OCI-LY7 (cell line): Measurements from ENCODE around the gene HSPB9. TPM values are rescaled to one million over a fixed set of nuclear protein-coding genes. Genes with fewer than 3 reads are reported as not detected.
A peak's percentile ranks its signal among the peaks of the same experiment; 100 is the strongest.

Experiments used
- BruUV-seq: library from RNA; stranded (reverse); fragments of 400-500 nt; replicated peaks from 2 replicates; lab custom pipeline; 2021; lab: Mats Ljungman, UMichigan
- CTCF ChIA-PET: fragments of 300-600 bp; sonication (Branson Sonifier 250); formaldehyde crosslinking; loops from one replicate; lab custom pipeline; 2022; ENCODE audit warnings: antibody characterized with exemption; ENCODE audit not compliant: unreplicated experiment; lab: Charles Lee
- POLR2A ChIA-PET: fragments of 300-600 bp; sonication (Branson Sonifier 250); formaldehyde crosslinking; loops from one replicate; lab custom pipeline; 2022; ENCODE audit warnings: antibody characterized with exemption; lab: Charles Lee
- DNase-seq: peaks from one replicate; pipeline ENCODE4 v3.0.0-alpha.2; 2015; ENCODE audit warnings: low spot score
- H2AFZ ChIP-seq: fragments of 200-600 bp; sonication (generic), shearing (Covaris generic); 2 replicates; pipeline ENCODE4 v1.6.1; 2014; ENCODE audit warnings: mild to moderate bottlenecking, antibody characterized with exemption, low read length, moderate library complexity
- H3K27ac ChIP-seq: fragments of 200-600 bp; sonication (generic); 2 replicates; pipeline ENCODE4 v1.5.1; 2014; ENCODE audit warnings: mixed run types, low read depth, mild to moderate bottlenecking, moderate library complexity, low read length, inconsistent platforms; ENCODE audit not compliant: poor library complexity, severe bottlenecking
- H3K36me3 ChIP-seq: fragments of 200-600 bp; sonication (generic); 2 replicates; pipeline ENCODE4 v1.6.1; 2014; ENCODE audit warnings: mild to moderate bottlenecking, antibody characterized with exemption, low read length, moderate library complexity, mixed read lengths; ENCODE audit not compliant: insufficient read depth
- H3K4me1 ChIP-seq: fragments of 200-600 bp; sonication (generic); 2 replicates; pipeline ENCODE4 v1.5.1; 2014; ENCODE audit warnings: mild to moderate bottlenecking, low read length; ENCODE audit not compliant: insufficient read depth, poor library complexity, severe bottlenecking
- H3K4me2 ChIP-seq: fragments of 200-600 bp; sonication (generic); 2 replicates; pipeline ENCODE4 v1.6.1; 2014; ENCODE audit warnings: mild to moderate bottlenecking, low read length
- H3K4me3 ChIP-seq: fragments of 200-600 bp; sonication (generic); 2 replicates; pipeline ENCODE4 v1.5.1; 2014; ENCODE audit warnings: mild to moderate bottlenecking, low read depth, low read length; ENCODE audit not compliant: poor library complexity, severe bottlenecking
- H3K79me2 ChIP-seq: fragments of 200-600 bp; sonication (generic); 2 replicates; pipeline ENCODE4 v1.6.1; 2016; ENCODE audit warnings: low read depth, mild to moderate bottlenecking, low read length, moderate library complexity, mixed read lengths; ENCODE audit not compliant: insufficient read depth
- H3K9me2 ChIP-seq: fragments of 200-600 bp; sonication (generic); 2 replicates; pipeline ENCODE4 v1.6.1; 2016; ENCODE audit warnings: mild to moderate bottlenecking, low read length, mixed read lengths; ENCODE audit not compliant: insufficient read depth
- H3K9me3 ChIP-seq: fragments of 200-600 bp; sonication (generic); 2 replicates; pipeline ENCODE4 v1.6.1; 2014; ENCODE audit warnings: mild to moderate bottlenecking, mixed run types, low read length, mixed read lengths
- H4K20me1 ChIP-seq: fragments of 200-600 bp; sonication (generic); 2 replicates; pipeline ENCODE4 v1.6.1; 2014; ENCODE audit warnings: mild to moderate bottlenecking, antibody characterized with exemption, low read length, moderate library complexity, mixed read lengths; ENCODE audit not compliant: insufficient read depth
- EZH2phosphoT487 ChIP-seq: fragments of 200-600 bp; sonication (generic); IDR thresholded peaks from 2 replicates; pipeline ENCODE4 v1.6.1; 2018; ENCODE audit warnings: low read depth, borderline replicate concordance, mild to moderate bottlenecking, mixed run types, antibody characterized with exemption, low read length, moderate library complexity, mixed read lengths
- intact Hi-C: fragments of 100-400 bp; cut with micrococcal nuclease; formaldehyde crosslinking; loops from one replicate; pipeline ENCODE4 v1.10.0; 2022; ENCODE audit not compliant: unreplicated experiment
- total RNA-seq, 2 experiments: library from RNA; depleted of rRNA in 1 of 2; stranded (reverse); fragments of >200 nt in 1 of 2; shearing (Covaris generic) in 1 of 2; gene quantifications; 2 replicates each; pipeline ENCODE4 v1.2.3, GENCODE V29; 2014 to 2022
- TF ChIP-seq, protein P1 (sequence below): fragments of 200-600 bp; sonication (generic); conservative IDR thresholded peaks from 2 replicates; pipeline ENCODE4 v1.5.1; 2014; ENCODE audit warnings: mild to moderate bottlenecking, antibody characterized with exemption, low read length, moderate library complexity, mixed read lengths

HSPB9 gene
- total RNA-seq, 2 experiments from 2014 or later, result 0.16 TPM; not detected in 1

DNA sequence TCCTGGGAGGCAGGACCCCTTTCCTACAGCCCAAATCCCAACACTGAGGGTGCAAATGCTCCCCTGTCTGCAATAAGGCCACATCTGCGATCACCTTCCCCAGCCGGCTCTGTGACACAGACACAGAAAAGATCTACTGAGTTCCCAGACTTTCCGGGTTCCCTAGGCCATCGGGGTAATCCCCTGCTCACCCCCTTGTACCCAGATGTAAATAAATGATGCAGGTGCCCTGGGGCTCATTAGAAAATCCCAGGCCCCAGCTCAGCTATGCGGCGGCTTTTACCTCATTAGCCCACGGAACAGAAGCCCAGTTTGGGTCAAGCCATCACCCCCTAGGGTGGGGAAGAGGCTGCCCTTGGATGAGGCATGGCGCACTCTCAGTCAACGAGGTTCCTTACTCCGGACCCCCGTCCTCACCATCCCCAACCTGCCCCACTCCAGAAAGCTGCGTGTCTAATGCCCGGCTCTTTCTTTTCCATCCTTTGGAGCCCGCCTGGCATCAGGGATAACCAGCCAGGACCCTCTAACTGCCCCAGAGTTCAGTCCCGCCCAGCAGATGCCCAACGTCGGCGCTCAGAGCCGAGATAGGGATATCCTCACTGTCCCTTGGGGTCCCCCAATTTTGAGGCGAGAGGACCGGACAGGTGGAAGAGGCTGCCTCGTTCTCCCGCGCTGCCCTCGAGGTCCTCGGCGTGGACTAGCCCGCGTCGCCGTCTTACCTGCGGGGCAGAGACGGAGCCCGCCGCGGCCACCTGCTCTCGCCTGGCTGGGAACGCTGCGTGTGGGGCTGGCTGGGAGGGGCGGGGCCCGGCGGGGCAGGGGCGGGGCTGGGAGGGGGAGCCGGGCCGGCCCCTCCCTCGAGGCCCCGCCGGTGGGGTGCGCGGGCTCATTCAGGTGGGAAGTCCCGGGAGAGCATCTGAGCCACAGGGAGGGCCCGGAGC, 24.6 kb upstream of the HSPB9 start, which contains the start of gene ZNF385C:
ZNF385C (minus strand) TSS at position 783 of the 941 bp plus-strand sequence. CDS start 35,417 bp downstream, outside the sequence.
- BruUV-seq, result no TSS peak
- no peaks in the 10 kb centered on the region for H3K79me2 ChIP-seq
- TF ChIP-seq, protein P1, sequence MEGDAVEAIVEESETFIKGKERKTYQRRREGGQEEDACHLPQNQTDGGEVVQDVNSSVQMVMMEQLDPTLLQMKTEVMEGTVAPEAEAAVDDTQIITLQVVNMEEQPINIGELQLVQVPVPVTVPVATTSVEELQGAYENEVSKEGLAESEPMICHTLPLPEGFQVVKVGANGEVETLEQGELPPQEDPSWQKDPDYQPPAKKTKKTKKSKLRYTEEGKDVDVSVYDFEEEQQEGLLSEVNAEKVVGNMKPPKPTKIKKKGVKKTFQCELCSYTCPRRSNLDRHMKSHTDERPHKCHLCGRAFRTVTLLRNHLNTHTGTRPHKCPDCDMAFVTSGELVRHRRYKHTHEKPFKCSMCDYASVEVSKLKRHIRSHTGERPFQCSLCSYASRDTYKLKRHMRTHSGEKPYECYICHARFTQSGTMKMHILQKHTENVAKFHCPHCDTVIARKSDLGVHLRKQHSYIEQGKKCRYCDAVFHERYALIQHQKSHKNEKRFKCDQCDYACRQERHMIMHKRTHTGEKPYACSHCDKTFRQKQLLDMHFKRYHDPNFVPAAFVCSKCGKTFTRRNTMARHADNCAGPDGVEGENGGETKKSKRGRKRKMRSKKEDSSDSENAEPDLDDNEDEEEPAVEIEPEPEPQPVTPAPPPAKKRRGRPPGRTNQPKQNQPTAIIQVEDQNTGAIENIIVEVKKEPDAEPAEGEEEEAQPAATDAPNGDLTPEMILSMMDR, result no peak
- no peak for TF ChIP-seq EZH2phosphoT487
- ChIA-PET CTCF (interaction anchor here (0.5 to 1.0 kb wide), 3 partner anchors 20 to 135 kb away, joined by 3 to 7 read pairs (median 3); no protein-coding TSS in a partner anchor), POLR2A (no interaction called here)
- peak within 1 kb of the TSS; percentile 64 for H3K4me2 ChIP-seq
- H2AFZ ChIP-seq, result 0 out of 2 replicates have a peak within 1 kb of the TSS, but pooled peaks have one; percentile 34
- H3K4me3 ChIP-seq, result no peak within 1 kb of the TSS
- intact Hi-C loops, result loop anchor here (2.0 kb wide), 1 partner anchor 73 kb away; no protein-coding TSS in a partner anchor
- no peaks in the 10 kb centered on the region for H3K9me2 ChIP-seq
- no peaks in the 10 kb centered on the region for H3K36me3 ChIP-seq
- no peaks in the 10 kb centered on the region for H4K20me1 ChIP-seq
- H3K9me3 ChIP-seq, result no peaks in the 10 kb centered on the region
- H3K4me1 ChIP-seq, result peaks cover 14% of the 10 kb centered on the region
- DNase-seq, result no peak
- H3K27ac ChIP-seq, result no peak within 1 kb of the TSS

DNA sequence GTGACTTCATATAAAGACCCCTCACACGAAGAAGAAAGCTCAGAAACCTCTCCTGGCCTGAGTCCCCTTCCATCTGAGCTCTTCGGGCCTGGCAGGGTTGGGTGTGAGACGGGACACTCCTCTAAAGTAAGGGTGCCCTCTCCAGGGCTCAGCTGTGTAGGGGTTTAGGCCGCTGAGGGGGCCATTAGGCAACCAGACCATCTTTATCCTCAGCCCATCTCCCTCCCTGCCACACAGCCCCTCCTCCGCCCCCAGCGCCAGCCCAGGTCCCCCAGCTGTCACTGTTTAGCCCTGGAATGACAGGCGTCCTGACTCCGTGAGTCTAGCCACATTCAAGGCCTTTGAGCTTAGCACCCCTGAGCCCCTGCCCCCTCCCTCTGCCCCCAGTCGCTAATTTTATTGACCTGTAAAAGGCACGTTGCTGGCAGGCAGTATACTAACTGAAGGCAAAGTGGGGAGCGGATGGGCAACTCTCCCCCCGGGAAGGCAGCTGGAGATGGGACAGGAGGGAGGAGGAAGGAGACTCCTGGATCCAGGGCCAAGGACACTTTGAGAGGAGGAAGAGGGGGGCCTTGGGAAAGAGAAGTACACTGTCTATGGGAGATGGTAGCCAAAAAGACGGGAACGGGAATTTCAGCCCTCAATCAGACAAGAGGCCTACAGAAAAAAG, 23.7 kb upstream of the HSPB9 start:
- POLR2A ChIA-PET, result no interaction called here
- Histone ChIP-seq H3K4me1 (peaks cover 14% of the 10 kb centered on the region), H3K9me3 (no peaks in the 10 kb centered on the region), H3K79me2 (no peaks in the 10 kb centered on the region), H3K4me3 (no peak overlapping the region), H2AFZ (no peak overlapping the region), H3K27ac (no peak overlapping the region), H4K20me1 (no peaks in the 10 kb centered on the region), H3K4me2 (no peak overlapping the region), H3K36me3 (no peaks in the 10 kb centered on the region), H3K9me2 (no peaks in the 10 kb centered on the region)
- DNase-seq, result no peak
- BruUV-seq, result no TSS peak
- TF ChIP-seq, protein P1, result no peak
- no peak for TF ChIP-seq EZH2phosphoT487
- CTCF ChIA-PET, result interaction anchor here (0.6 to 1.0 kb wide), 2 partner anchors 19 to 44 kb away, joined by 3 to 7 read pairs; no protein-coding TSS in a partner anchor
- intact Hi-C loops, result loop anchor here (2.0 kb wide), 1 partner anchor 74 kb away; no protein-coding TSS in a partner anchor
